Kidney (tissue), 14 donors: ENCODE data around the gene SRD5A1. TPM values are rescaled to one million over a fixed set of nuclear protein-coding genes. Genes with fewer than 3 reads are reported as not detected.
A peak's percentile ranks its signal among the peaks of the same experiment; 100 is the strongest.

Experiments
- DNase-seq, 5 donors: peaks; one replicate each; pipeline ENCODE4 v3.0.0-alpha.2; 2013 to 2020
- FAIRE-seq: peaks from 2 replicates; lab custom pipeline; 2012; peaks lifted over from hg19 to GRCh38; lab: Jason Lieb, UNC
- H3K27ac ChIP-seq, 2 donors: one replicate each; pipeline ENCODE4 v1.7.0; 2013; ENCODE audit warnings: low read depth in 2 of 2, low read length in 2 of 2, inconsistent platforms in 1 of 2
- H3K27me3 ChIP-seq: one replicate; pipeline ENCODE4 v1.7.1; 2013; ENCODE audit warnings: low read length, inconsistent platforms; ENCODE audit not compliant: control insufficient read depth, insufficient read depth
- H3K36me3 ChIP-seq, 3 donors: one replicate each; pipeline versions ENCODE4 v1.7.0 to v1.7.1; 2013; ENCODE audit warnings: low read length in 3 of 3, control low read depth in 1 of 3, inconsistent platforms in 1 of 3; ENCODE audit not compliant: insufficient read depth in 3 of 3, control insufficient read depth in 2 of 3
- H3K4me1 ChIP-seq, 3 donors: one replicate each; pipeline versions ENCODE4 v1.7.0 to v1.7.1; 2013; ENCODE audit warnings: low read length in 3 of 3, inconsistent platforms in 1 of 3, low read depth in 1 of 3; ENCODE audit not compliant: control insufficient read depth in 2 of 3, insufficient read depth in 2 of 3
- H3K4me3 ChIP-seq, 3 donors: one replicate each; pipeline versions ENCODE4 v1.7.0 to v1.8.1; 2013; ENCODE audit warnings: low read length in 3 of 3, control low read depth in 1 of 3, inconsistent platforms in 1 of 3
- H3K9ac ChIP-seq, 3 donors: one replicate each; pipeline versions ENCODE4 v1.7.0 to v1.7.1; 2013; ENCODE audit warnings: low read length in 3 of 3, control low read depth in 1 of 3, inconsistent platforms in 1 of 3
- H3K9me3 ChIP-seq, 3 donors: one replicate each; pipeline versions ENCODE4 v1.7.0 to v1.7.1; 2013; ENCODE audit warnings: low read length in 3 of 3, control low read depth in 1 of 3, inconsistent platforms in 1 of 3; ENCODE audit not compliant: control insufficient read depth in 2 of 3, insufficient read depth in 1 of 3
- intact Hi-C: fragments of 100-400 bp; cut with DNase I; formaldehyde crosslinking; loops from one replicate; pipeline ENCODE4 v1.11.1; 2022
- polyA plus RNA-seq: library from polyadenylated mRNA; stranded (reverse); fragments of 350-450 nt; fragmentation: Illumina TruSeq; extraction: RNeasy Lipid Tissue Mini Kit (QIAGEN cat#74804); gene quantifications from one replicate; pipeline ENCODE4 v1.2.3, GENCODE V29; 2014; ENCODE audit warnings: low read depth, low replicate concordance; ENCODE audit not compliant: insufficient read depth
- total RNA-seq: library from RNA; stranded (reverse); fragmentation: NEBNext Ultra II Directional; extraction: Animal tissue kit (Norgen Biotek cat#: 25700); gene quantifications from one replicate; pipeline ENCODE4 v1.2.1, GENCODE V29; 2021
- TF ChIP-seq, protein P1 (sequence below): IDR thresholded peaks from 3 replicates; pipeline ENCODE4 v1.5.1; 2012; ENCODE audit warnings: mild to moderate bottlenecking, moderate library complexity, borderline replicate concordance; ENCODE audit not compliant: insufficient read depth; ENCODE audit errors: extremely low read depth
- donor health status: control.
- donor health status: control.
- donor health status: control.
- donor health status: control.
- donor health status: control.
- donor health status: DM: yes; HTN: yes; CAD: no.
- donor health status: Normal renal cell carcinoma (clear cell type).

SRD5A1 gene
- total and polyA plus RNA-seq, 2 donors from 2014 or later = 6.5 to 13.1 TPM

DNA sequence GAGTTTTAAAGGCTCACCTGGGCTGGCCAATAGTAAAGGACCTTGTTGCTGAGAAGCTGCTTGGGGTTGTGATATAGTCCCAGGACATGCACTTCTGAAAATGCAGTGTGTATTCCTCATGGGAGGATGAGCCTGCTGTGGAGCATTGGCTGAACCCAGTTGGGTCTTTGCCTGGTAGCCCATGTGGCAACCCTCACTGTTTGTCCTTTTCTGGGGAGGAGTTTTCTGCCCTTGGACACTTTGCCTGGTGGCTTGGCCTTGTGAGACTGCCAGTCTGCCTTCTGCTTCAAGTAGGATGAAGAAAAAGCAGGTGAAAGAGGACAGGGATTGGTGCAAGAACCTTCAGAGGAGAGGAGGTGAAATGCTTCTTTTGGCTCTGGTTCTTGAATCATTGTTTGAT lies 84.0 kb downstream of the SRD5A1 start:
- H3K27me3 ChIP-seq = no peaks in the 10 kb centered on the region
- DNase-seq (no peak), FAIRE-seq (no peak)
- H3K4me3 ChIP-seq = no peak overlapping the region
- peaks cover 0 to 2% (median 0%) of the 10 kb centered on the region in 3 donors for H3K36me3 ChIP-seq
- H3K27ac ChIP-seq = no peak overlapping the region
- H3K9me3 ChIP-seq = no peaks in the 10 kb centered on the region
- intact Hi-C loops = no loop called here
- H3K4me1 ChIP-seq = peaks cover 0 to 40% (median 24%) of the 10 kb centered on the region in 3 donors
- no peak overlapping the region for H3K9ac ChIP-seq
- TF ChIP-seq, protein P1, sequence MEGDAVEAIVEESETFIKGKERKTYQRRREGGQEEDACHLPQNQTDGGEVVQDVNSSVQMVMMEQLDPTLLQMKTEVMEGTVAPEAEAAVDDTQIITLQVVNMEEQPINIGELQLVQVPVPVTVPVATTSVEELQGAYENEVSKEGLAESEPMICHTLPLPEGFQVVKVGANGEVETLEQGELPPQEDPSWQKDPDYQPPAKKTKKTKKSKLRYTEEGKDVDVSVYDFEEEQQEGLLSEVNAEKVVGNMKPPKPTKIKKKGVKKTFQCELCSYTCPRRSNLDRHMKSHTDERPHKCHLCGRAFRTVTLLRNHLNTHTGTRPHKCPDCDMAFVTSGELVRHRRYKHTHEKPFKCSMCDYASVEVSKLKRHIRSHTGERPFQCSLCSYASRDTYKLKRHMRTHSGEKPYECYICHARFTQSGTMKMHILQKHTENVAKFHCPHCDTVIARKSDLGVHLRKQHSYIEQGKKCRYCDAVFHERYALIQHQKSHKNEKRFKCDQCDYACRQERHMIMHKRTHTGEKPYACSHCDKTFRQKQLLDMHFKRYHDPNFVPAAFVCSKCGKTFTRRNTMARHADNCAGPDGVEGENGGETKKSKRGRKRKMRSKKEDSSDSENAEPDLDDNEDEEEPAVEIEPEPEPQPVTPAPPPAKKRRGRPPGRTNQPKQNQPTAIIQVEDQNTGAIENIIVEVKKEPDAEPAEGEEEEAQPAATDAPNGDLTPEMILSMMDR = no peak

GRCh38 chr5:6717687-6718086 lies 84.4 kb downstream of the SRD5A1 start:
- H3K27me3 ChIP-seq = no peaks in the 10 kb centered on the region
- FAIRE-seq (no peak), DNase-seq (no peak)
- peaks cover 0 to 42% (median 28%) of the 10 kb centered on the region in 3 donors for H3K4me1 ChIP-seq
- H3K9ac ChIP-seq = no peak overlapping the region
- TF ChIP-seq, protein P1 = no peak
- intact Hi-C loops = no loop called here
- H3K4me3 ChIP-seq = no peak overlapping the region
- H3K27ac ChIP-seq = no peak overlapping the region
- H3K36me3 ChIP-seq = peaks cover 0 to 2% (median 0%) of the 10 kb centered on the region in 3 donors
- H3K9me3 ChIP-seq = no peaks in the 10 kb centered on the region

- H3K27ac ChIP-seq = no peak overlapping the region
- no peaks in the 10 kb centered on the region for H3K27me3 ChIP-seq
- no peak overlapping the region for H3K9ac ChIP-seq
- peaks cover 2 to 46% (median 29%) of the 10 kb centered on the region in 3 donors for H3K4me1 ChIP-seq
- no peak overlapping the region for H3K4me3 ChIP-seq
- peaks cover 0 to 2% (median 0%) of the 10 kb centered on the region in 3 donors for H3K36me3 ChIP-seq
- no peaks in the 10 kb centered on the region for H3K9me3 ChIP-seq
- FAIRE-seq = no peak
- TF ChIP-seq, protein P1 = no peak
- intact Hi-C loops = no loop called here
- DNase-seq = peak in 1 of 5 donors; percentile 18
Measured at GRCh38 chr5:6718161-6718681, 85.0 kb downstream of the SRD5A1 start.
